Measurements from ENCODE around the gene FBLN1.

DNA sequence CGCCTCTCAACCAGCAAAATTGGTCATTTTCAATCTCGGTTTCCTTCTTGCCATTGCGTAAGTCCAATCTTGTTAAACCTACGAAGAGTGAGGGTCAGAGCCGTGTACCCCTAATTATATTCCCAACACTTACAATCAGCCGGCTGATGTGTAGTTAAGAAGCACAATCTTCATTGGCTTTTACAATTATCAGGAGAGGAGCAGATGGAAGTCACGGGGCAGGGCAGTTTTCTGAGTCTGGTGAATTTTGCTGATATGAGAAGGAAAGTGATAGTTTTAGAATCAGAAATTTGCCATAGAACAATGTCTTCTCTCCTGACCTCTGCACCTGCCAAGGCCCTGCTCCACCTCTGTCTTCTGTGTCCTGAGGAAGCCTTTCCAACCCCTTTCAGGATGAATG, 134.0 kb downstream of the FBLN1 start:
- TF ChIP-seq, protein P1, sequence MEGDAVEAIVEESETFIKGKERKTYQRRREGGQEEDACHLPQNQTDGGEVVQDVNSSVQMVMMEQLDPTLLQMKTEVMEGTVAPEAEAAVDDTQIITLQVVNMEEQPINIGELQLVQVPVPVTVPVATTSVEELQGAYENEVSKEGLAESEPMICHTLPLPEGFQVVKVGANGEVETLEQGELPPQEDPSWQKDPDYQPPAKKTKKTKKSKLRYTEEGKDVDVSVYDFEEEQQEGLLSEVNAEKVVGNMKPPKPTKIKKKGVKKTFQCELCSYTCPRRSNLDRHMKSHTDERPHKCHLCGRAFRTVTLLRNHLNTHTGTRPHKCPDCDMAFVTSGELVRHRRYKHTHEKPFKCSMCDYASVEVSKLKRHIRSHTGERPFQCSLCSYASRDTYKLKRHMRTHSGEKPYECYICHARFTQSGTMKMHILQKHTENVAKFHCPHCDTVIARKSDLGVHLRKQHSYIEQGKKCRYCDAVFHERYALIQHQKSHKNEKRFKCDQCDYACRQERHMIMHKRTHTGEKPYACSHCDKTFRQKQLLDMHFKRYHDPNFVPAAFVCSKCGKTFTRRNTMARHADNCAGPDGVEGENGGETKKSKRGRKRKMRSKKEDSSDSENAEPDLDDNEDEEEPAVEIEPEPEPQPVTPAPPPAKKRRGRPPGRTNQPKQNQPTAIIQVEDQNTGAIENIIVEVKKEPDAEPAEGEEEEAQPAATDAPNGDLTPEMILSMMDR (IDR thresholded peaks at IDR 0.05; ENCODE audit: poor library complexity, severe bottlenecking) = no peak
- TF ChIP-seq POLR2AphosphoS5 (IDR thresholded peaks at IDR 0.05) (no peak), EZH2 (IDR thresholded peaks at IDR 0.05; ENCODE audit: borderline replicate concordance, insufficient read depth, low read length, poor library complexity, severe bottlenecking) (no peak)

Measured in neural cell (in vitro differentiated cells).